Forelimb muscle (tissue), 1 donor: ENCODE results near the gene SLIT1. TPM values are rescaled to one million over a fixed set of nuclear protein-coding genes. Genes with fewer than 3 reads are reported as not detected.

ENCODE experiments used
- DNase-seq: peaks from one replicate; pipeline ENCODE4 v3.0.0-alpha.2; 2013; ENCODE audit warnings: low read depth
- polyA plus RNA-seq: library from polyadenylated mRNA; unstranded; fragments of 120-200 nt; gene quantifications from one replicate; pipeline ENCODE4 v1.2.1, GENCODE V29; 2013; ENCODE audit not compliant: insufficient read length

Gene SLIT1
- polyA plus RNA-seq, 1 donor, result 0.70 TPM

GRCh38 chr10:97115846-97116245 is 69.9 kb downstream of the SLIT1 start:
- DNase-seq, result no peak

- no peak for DNase-seq
These were observed 74.1 kb downstream of the SLIT1 start for GRCh38 chr10:97111615-97112014.

GRCh38 chr10:97109547-97109946 is 76.2 kb downstream of the SLIT1 start:
- DNase-seq, result no peak

GRCh38 chr10:97107551-97107950 is 78.2 kb downstream of the SLIT1 start:
- DNase-seq, result no peak

GRCh38 chr10:97106207-97106606 is 79.6 kb downstream of the SLIT1 start:
- no peak for DNase-seq

GRCh38 chr10:97105303-97105702 is 80.5 kb downstream of the SLIT1 start:
- no peak for DNase-seq

GRCh38 chr10:97103316-97104080 is 82.3 kb downstream of the SLIT1 start:
- DNase-seq, result no peak

- no peak for DNase-seq
These were observed 83.3 kb downstream of the SLIT1 start for GRCh38 chr10:97102441-97102840.

- no peak for DNase-seq
These were observed 84.4 kb downstream of the SLIT1 start for GRCh38 chr10:97101166-97101940.

- DNase-seq, result no peak
These were observed 85.1 kb downstream of the SLIT1 start for GRCh38 chr10:97100657-97101056.

- no peak for DNase-seq
These were observed 85.9 kb downstream of the SLIT1 start for GRCh38 chr10:97099868-97100267.

GRCh38 chr10:97099089-97099488 is 86.7 kb downstream of the SLIT1 start:
- no peak for DNase-seq

- no peak for DNase-seq
These were observed 88.7 kb downstream of the SLIT1 start for GRCh38 chr10:97097084-97097433.

GRCh38 chr10:97096261-97097083 is 89.3 kb downstream of the SLIT1 start:
- DNase-seq, result no peak

- DNase-seq, result no peak
These were observed 90.0 kb downstream of the SLIT1 start for GRCh38 chr10:97095701-97096260.

GRCh38 chr10:97090644-97091043 is 95.1 kb downstream of the SLIT1 start:
- no peak for DNase-seq

GRCh38 chr10:97090035-97090434 is 95.7 kb downstream of the SLIT1 start:
- DNase-seq, result no peak

GRCh38 chr10:97089209-97089870 is 96.4 kb downstream of the SLIT1 start:
- no peak for DNase-seq

- DNase-seq, result no peak
These were observed 98.5 kb downstream of the SLIT1 start for GRCh38 chr10:97087296-97087695.

- no peak for DNase-seq
These were observed 99.2 kb downstream of the SLIT1 start for GRCh38 chr10:97086530-97086929.

- DNase-seq, result no peak
These were observed 102.4 kb downstream of the SLIT1 start for GRCh38 chr10:97083228-97083829.
